Epidermal melanocyte (primary cell): ENCODE results near the gene ZNF217.
"Not testable (repeated sequence)": the region's sequence is repeated elsewhere in the genome, so short reads cannot be mapped to it uniquely, and the experiment has no call there.

Source experiments
- DNase-seq: peaks from one replicate; pipeline ENCODE4 v3.0.0; 2011; ENCODE audit warnings: low spot score; ENCODE audit not compliant: insufficient read length

The ZNF217 gene

DNA sequence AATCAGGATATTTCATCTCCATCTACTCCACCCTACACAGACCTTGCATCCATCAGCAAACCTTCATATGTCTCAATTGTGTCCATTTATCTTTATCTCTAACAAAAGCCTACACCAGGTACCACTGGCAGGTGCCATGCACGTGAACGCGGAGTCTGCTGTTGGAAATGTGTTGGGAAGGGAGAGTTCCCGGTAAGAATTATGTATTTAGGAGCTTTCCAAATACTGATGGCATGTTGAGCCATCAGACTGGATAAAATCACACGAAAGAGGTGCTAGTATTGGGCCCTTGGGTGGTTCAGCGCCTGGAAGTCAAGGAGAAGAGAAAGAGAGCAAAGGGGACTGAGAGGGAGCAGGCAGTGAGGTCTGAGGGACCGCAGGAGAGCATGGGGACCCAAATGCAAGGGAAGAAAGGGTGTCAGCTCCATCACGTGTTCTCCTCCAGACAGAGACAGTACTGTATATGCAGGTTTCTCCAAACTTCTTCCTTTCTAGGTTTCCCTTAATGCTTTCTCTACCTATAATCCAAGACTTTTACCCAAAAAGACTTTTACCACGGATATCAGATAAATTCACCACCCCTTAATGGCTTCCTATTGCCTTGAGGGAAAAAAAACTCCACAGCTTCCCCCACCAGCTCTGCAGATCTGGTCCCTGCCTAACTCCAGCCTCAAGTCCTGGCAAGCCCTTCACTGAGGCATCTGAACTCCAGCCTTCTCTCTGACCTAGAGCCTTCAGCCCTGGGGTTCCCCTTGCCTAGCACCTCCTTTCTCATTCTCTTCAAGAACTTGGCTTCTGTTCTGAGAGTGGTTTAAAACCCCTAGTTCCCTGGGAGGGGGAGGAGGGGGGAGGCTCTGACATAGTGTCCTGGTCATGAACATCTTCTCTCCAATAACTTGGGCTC, 4.8 kb upstream of the ZNF217 start:
- no peak for DNase-seq

DNA sequence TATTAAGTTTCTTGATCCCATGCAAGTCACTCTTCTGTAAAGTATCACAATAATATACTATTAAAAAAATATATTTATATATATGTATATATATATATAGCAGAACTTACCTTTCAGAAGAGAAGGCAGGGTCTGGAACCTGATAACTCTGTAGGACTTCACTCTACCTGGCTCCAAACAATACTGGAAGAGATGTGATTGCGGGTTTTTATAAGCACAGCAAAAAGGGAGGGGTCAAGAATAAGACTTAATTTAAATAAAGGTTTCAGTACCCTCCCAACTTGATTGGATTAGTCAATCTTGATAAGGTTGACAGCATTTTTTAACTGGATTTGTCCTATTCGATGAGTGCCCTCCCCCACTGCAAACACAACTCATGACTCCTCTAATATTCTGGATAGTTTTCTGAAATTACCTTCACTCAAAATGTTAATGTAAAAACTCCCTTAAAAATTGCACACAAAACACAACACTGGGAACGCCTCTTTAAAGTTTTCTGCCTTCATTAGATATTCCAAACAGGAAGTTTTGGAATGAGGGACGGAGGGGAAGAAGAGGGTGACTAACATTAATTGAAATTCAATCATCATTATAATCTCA, 4.0 kb upstream of the ZNF217 start:
- no peak for DNase-seq

DNA sequence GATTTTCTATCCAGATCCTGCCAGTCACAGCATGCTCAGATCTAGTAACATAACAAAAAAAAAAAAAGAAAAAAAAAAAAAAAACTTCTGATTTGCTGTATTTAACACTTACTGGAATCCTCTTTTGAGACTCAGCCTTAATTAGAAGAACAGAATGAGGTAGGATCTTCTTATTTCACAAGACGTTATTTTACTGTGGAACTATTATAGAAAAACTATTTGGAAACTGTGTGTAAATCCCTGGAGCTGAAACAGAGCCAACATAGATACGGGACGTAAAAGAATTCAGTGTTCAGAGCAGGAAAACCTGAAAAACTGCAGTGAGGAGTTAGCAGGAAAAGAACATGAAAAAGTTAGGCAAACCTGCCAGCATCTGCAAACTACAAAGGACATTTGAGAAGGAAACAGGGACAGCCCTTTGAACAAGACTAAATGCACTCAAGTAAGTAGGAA, 3.4 kb upstream of the ZNF217 start:
- no peak for DNase-seq

GRCh38 chr20:53596189-53597001, 2.8 kb upstream of the ZNF217 start:
- not testable (repeated sequence) for DNase-seq

DNA sequence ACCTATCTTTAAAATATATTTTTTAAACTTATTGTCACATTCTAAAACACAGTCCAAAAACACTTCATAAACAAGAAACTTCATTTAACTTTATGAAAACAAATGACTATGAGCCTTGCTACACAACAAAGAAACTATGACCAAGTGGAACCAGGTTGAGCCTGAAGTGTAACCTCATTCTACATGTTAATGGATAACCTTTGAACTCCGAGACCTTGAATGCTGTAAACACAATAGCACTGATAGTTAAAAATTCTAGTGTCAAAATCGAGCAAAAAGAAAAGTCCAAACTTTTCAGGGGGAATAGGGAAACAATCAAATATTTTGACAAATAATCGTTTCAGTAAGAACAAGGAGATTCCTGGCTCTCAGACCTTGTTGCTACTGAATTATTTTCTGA, 2.1 kb upstream of the ZNF217 start:
- DNase-seq: not testable (repeated sequence)

DNA sequence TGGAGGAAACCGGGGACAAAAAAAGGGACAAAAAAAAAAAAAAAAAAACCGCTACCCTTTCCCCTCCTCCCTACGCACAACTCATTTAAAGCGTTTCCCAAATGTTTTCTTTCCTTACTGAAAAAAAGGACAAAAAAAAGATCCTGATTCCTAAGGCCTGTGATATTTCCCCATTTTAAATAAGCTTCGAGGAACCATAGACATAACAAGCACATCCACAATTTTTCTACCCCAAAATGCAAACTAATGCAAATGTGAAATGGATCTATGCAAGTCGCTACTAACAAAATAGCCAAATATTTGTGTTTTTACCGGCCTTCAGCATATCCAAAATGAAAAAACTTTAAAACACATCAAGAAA, 1.4 kb upstream of the ZNF217 start:
- no peak for DNase-seq

DNA sequence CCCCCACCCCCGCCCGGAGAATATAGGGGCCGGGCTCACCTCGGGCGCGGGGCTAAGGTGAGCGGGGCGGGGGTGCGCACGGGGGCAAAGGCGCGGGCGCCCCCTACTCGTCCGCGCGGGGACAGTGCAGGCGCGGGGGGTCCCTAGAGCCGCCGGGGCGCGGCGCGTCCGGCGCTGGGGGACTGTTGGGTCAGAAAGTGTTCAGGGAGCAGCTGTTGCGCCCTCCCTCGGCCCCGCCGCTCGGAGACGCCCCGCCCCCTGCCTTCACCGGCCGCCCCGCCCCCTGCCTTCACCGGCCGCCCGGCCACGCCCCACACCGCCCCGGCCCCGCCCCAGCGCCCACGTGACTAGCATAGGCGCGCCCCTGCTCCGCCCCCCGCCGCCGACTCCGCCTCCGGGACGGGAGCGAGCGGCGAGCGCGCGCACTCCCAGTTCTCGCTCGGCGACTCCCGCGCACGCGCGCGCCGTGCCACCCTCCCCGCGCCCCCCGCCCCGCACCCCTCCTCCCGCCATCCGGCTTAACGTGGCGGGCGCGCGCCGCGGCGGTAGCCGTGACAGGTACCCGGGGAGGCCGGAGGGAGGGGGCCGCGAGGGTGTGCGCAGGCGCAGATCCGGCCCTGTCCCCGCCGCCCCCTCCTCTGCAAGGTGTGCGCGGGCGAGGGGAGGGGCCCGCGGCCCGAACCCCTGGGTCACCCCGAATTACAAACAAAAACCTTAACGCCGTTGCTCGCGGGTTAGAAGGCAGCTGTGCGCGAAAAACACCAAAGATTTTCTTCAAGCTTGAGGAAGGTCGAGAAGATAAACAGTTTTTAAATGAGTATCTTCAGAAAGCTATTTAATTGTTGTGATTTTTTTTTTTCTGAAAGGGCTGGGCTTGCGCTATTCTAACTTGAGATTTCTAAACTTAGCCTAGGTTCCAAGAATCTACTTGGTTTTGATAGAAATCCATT, 704 bp upstream of the ZNF217 start:
- no peak for DNase-seq

DNA sequence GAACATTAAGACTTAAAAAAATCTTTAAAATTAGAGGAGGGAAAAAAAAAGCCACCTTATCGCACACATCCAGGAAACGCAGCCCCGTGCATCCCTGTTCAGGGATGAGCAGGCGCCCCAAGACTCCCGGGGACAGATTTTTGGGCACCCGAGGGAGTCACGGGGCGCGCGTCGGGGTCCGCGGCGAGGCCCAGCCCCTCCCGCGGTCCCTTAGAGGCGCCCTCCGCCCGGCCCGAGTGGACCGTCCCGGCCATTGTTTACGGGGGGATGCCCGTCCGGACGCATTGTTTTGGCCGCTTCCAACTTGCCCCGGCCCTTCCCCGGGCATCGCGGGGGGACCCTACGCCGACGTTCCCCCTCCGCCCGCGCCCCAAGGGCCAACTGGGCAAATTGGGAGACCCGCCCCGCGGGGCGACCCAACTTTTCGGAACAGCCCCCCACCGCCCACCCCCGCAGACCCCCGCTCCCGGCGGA, 610 bp downstream of the ZNF217 start:
- no peak for DNase-seq

DNA sequence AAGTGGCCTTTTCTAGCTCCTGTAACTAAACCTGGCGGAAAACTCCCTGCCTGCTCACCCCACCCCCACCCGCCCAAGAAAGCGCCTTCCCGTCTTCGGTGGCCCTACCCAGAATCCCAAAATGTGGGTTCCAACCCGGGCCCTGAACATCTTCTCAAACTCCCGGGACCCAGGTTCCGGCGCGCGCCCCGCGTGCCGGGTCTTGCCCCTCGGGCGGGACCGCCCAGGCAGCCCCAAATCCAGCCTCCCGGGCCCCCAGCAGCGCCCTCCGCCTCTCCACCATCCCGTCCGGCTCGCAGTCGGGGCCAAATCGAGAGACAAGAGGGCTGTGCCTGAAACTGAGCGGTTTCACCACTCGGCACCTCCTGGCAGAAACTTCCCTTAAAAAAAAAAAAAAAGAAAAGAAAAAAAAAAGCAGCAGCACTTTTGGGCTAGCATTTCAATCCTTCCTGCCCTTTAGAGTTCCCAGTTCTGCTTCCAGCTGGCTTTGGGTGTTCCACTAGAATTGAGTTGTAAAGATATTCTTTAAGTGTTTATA, 1.1 kb downstream of the ZNF217 start:
- not testable (repeated sequence) for DNase-seq

GRCh38 chr20:53591941-53592441, 1.6 kb downstream of the ZNF217 start:
- DNase-seq: not testable (repeated sequence)

- not testable (repeated sequence) for DNase-seq
Observed at GRCh38 chr20:53591206-53591741, 2.4 kb downstream of the ZNF217 start.

- not testable (repeated sequence) for DNase-seq
Observed at GRCh38 chr20:53590608-53591007, 3.0 kb downstream of the ZNF217 start.

GRCh38 chr20:53590122-53590521, 3.5 kb downstream of the ZNF217 start:
- not testable (repeated sequence) for DNase-seq

GRCh38 chr20:53589321-53590065, 4.1 kb downstream of the ZNF217 start:
- not testable (repeated sequence) for DNase-seq

GRCh38 chr20:53587157-53587703, 6.4 kb downstream of the ZNF217 start:
- DNase-seq: not testable (repeated sequence)

DNA sequence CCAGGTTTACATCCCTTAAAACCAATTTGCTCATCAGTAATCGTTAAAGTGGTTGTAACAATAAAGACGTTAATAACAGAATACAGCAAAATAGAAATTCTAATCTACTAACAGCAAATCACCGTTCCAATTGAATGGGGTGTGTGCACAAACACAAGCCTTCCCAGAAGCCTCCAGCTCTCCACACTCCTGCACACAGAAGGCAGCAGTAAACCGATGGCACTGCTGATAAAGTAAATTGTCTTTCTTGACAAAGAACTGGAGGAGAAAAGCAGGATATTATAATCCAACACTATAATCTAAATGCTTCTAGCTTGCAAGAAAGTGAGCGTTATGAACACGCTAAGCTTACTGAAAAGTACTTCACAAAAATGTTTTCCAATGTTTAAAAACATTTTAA, 7.0 kb downstream of the ZNF217 start:
- DNase-seq: no peak

DNA sequence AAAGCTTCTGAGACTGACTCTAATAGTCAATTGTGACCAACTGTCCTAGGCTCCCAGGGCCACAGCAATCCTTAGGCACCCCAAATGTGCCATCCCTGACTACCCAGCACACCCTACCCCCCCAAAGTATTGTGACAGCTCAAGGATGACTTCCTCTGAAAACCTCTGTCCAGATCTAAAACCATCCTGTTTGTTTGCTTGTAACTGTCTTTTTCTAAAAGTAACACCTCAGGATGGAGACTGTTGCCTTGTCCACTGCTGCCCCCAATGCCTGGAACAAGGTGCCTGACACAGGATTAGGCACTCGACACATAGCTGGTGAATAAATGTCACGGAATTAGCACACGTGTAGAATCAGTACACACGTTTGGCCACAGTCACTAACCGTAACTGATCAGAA, 7.7 kb downstream of the ZNF217 start:
- DNase-seq: not testable (repeated sequence)

DNA sequence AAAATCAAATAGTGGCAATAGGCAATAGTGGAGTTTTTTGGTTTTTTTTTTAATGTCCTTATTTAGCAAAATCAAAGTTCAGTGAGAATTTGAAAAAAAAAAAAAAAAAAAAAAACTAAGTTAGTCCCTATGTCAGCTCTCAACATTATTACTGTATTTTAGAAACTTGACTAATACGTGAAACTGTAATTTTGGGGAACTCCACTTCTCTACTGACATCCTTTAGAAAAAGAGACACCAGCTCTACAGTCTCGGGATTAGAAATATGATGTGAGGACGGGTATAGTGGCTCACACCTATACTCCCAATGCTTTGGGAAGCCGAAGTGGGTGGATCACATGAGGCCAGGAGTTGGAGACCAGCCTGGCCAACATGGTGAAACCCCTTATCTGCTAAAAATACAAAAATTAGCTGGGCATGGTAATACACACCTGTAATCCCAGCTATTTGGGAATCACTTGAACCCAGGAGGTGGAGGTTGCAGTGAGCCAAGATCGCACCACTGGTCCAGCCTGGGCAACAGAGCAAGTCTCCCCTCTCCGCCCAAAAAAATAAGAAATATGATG, 8.6 kb downstream of the ZNF217 start:
- DNase-seq: not testable (repeated sequence)

DNA sequence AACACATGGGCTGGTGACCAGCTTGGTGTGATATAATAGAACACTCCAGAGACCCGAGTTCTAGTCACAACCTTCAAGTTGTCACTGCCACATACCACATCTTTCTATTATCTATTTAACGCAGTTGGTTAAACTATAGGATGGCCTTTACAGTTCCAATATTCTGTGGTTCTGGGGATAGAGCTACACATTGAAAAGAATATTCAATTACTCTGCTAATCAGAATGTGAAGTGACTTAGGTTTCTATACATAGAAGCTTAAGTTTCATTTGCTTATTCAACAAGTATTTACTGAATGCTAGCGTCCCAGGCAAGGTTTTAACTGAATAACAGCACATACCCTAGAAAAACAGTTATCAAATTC, 9.1 kb downstream of the ZNF217 start:
- not testable (repeated sequence) for DNase-seq
